Activated CD8-positive, alpha-beta memory T cell treated with anti-CD3 and anti-CD28 coated beads, Interleukin-2, amount 50 U/mL, for 4 hours (primary cell): ENCODE results near the gene PCDHB7.
"Not testable (repeated sequence)": the region's sequence is repeated elsewhere in the genome, so short reads cannot be mapped to it uniquely, and the experiment has no call there.

Experiments used
- DNase-seq: peaks from one replicate; pipeline ENCODE4 v3.0.0-alpha.2; 2020

The PCDHB7 gene

DNA sequence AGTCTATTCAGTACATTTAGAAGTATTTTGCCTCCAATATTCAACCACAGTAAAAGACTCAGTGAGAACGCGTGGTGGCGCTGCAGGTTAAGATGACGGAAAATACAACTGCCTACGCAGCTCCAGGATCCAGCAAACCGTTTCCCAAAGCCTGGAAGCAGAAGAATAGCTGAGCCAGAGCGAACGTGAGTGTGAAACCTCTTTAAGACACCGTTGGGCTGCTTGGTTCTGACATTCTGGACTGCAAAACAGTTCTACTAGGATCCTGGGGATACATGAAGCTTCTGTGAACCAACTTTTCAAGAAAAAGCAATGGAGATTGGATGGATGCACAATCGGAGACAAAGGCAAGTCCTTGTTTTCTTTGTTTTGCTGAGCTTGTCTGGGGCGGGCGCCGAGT, 9.8 kb downstream of the PCDHB7 start, which contains the start of gene PCDHB16:
Gene PCDHB16, plus strand, starts transcription at position 140 of the 400 bp plus-strand sequence. Its CDS starts 173 bp downstream, at position 313.
- no peak for DNase-seq

DNA sequence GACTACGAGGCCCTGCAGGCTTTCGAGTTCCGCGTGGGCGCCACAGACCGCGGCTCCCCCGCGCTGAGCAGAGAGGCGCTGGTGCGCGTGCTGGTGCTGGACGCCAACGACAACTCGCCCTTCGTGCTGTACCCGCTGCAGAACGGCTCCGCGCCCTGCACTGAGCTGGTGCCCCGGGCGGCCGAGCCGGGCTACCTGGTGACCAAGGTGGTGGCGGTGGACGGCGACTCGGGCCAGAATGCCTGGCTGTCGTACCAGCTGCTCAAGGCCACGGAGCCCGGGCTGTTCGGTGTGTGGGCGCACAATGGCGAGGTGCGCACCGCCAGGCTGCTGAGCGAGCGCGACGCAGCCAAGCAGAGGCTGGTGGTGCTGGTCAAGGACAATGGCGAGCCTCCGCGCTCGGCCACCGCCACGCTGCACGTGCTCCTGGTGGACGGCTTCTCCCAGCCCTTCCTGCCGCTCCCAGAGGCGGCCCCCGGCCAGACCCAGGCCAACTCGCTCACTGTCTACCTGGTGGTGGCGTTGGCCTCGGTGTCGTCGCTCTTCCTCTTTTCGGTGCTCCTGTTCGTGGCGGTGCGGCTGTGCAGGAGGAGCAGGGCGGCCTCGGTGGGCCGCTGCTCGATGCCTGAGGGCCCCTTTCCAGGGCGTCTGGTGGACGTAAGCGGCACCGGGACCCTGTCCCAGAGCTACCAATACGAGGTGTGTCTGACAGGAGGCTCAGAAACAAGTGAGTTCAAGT, 11.8 kb downstream of the PCDHB7 start:
- not testable (repeated sequence) for DNase-seq

DNA sequence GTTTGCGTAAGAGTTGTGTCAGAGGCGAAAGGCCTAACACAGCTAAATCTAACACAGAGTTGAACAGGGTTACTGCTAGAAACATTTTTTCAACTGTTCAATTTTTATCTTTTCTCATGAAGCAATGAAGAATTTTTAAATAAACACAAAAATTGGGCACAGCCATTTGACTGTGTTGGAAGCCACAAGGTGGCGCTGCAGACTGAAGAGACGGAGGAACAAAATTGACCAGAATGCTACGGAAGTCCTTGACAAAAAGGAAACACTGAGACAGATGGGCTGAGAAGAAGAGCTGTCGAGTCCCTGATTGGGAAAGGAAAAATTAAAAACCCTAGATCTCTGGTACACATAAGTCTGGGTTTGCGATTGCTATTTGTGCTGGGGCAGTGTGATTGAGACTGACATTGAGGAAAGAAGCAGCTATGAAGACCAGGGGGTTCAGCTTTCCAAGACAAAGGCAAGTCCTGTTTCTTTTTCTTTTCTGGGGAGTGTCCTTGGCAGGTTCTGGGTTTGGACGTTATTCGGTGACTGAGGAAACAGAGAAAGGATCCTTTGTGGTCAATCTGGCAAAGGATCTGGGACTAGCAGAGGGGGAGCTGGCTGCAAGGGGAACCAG, 14.6 kb downstream of the PCDHB7 start, which contains the start of gene PCDHB9:
Gene PCDHB9, plus strand, starts transcription at position 265 of the 616 bp plus-strand sequence. Its CDS starts 158 bp downstream, at position 423.
- DNase-seq: no peak

DNA sequence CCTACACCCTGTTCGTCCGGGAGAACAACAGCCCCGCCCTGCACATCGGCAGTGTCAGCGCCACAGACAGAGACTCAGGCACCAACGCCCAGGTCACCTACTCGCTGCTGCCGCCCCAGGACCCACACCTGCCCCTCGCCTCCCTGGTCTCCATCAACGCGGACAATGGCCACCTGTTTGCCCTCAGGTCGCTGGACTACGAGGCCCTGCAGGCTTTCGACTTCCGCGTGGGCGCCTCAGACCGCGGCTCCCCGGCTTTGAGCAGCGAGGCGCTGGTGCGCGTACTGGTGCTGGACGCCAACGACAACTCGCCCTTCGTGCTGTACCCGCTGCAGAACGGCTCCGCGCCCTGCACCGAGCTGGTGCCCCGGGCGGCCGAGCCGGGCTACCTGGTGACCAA, 16.2 kb downstream of the PCDHB7 start:
- not testable (repeated sequence) for DNase-seq

DNA sequence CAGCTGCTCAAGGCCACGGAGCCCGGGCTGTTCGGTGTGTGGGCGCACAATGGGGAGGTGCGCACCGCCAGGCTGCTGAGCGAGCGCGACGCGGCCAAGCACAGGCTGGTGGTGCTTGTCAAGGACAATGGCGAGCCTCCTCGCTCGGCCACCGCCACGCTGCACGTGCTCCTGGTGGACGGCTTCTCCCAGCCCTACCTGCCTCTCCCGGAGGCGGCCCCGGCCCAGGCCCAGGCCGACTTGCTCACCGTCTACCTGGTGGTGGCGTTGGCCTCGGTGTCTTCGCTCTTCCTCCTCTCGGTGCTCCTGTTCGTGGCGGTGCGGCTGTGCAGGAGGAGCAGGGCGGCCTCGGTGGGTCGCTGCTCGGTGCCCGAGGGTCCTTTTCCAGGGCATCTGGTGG, 16.7 kb downstream of the PCDHB7 start:
- DNase-seq: not testable (repeated sequence)

DNA sequence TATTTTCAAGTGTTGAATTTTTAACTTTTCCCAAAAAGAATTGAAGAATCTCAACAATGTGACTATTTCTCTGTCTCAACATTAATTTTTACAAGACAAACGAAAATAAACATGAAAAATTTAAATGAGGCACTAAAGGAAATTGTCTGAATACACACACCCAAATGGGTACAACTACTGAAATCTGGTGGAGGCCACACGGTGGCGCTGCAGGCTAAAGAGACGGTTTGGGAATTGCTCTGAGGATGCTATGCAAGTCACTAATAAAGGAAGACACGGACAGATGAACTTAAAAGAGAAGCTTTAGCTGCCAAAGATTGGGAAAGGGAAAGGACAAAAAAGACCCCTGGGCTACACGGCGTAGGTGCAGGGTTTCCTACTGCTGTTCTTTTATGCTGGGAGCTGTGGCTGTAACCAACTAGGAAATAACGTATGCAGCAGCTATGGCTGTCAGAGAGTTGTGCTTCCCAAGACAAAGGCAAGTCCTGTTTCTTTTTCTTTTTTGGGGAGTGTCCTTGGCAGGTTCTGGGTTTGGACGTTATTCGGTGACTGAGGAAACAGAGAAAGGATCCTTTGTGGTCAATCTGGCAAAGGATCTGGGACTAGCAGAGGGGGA, 19.8 kb downstream of the PCDHB7 start, which contains the start of gene PCDHB10:
Gene PCDHB10, plus strand, starts transcription at position 244 of the 616 bp plus-strand sequence. Its CDS starts 200 bp downstream, at position 444.
- DNase-seq: no peak

DNA sequence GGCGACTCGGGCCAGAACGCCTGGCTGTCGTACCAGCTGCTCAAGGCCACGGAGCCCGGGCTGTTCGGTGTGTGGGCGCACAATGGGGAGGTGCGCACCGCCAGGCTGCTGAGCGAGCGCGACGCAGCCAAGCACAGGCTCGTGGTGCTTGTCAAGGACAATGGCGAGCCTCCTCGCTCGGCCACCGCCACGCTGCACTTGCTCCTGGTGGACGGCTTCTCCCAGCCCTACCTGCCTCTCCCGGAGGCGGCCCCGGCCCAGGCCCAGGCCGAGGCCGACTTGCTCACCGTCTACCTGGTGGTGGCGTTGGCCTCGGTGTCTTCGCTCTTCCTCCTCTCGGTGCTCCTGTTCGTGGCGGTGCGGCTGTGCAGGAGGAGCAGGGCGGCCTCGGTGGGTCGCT, 21.9 kb downstream of the PCDHB7 start:
- not testable (repeated sequence) for DNase-seq

DNA sequence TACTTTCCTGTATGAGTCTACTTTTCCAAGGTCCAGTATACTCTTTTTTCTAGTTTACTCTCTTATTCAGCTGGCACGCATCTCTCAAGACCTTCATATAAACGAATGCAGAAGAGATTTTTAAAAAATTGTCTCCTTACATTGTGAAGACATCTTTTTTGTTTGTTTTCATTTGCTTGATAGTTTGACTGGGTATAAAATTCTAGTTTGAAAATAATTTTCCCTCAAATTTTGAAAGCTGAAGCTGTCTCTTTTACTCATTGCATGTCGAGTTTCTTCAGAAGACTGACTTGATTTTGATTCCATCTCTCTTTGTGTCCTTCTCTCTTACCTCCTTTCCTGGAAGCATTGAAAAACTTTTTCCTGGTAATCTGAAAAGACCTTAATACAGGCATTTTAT, 23.9 kb downstream of the PCDHB7 start:
- no peak for DNase-seq

DNA sequence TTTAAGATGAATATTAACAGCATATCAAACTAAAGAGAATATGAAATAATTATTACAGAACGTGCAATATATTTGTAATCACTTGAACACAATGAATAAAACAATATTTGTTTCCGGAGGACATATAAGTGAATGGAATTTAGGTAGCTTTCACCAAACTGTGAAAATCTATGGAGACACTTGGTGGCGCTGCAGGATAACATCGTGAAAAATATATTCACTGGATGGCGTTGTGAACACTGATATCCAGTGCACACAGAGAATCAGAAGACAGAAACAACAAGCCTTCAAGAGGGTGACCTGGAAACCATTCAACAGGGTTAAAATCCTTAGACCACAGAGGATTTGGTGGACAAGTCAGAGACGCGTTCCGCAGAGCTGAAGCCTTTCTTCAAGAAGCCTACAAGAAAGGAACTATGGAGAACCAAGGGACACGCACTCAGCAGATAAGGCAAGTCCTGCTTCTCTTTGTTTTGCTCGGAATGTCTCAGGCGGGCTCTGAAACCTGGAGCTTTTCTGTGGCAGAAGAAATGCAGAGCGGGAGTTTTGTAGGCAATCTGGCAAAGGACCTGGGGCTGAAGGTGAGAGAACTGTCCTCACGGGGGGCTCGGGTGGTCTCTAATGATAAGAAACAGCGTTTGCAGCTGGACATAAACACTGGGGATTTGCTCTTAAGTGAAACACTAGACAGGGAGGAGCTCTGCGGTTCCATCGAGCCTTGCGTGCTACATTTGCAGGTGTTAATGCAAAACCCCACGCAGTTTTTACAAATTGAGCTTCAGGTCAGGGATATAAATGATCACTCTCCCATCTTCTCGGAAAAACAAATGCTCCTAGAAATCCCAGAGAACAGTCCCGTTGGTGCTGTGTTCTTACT, 27.2 kb downstream of the PCDHB7 start, which contains the start of gene PCDHB11:
Gene PCDHB11, plus strand, starts transcription at position 269 of the 877 bp plus-strand sequence. Its CDS starts 148 bp downstream, at position 417.
- DNase-seq: no peak

DNA sequence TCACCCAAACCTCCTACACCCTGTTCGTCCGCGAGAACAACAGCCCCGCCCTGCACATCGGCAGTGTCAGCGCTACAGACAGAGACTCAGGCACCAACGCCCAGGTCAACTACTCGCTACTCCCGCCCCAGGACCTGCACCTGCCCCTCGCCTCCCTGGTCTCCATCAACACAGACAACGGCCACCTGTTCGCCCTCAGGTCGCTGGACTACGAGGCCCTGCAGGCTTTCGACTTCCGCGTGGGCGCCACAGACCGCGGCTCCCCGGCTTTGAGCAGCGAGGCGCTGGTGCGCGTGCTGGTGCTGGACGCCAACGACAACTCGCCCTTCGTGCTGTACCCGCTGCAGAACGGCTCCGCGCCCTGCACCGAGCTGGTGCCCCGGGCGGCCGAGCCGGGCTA, 28.7 kb downstream of the PCDHB7 start:
- not testable (repeated sequence) for DNase-seq

DNA sequence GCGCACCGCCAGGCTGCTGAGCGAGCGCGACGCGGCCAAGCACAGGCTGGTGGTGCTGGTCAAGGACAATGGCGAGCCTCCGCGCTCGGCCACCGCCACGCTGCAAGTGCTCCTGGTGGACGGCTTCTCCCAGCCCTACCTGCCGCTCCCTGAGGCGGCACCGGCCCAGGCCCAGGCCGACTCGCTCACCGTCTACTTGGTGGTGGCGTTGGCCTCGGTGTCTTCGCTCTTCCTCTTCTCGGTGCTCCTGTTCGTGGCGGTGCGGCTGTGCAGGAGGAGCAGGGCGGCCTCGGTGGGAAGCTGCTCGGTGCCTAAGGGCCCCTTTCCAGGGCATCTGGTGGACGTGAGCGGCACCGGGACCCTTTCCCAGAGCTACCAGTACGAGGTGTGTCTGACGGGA, 29.2 kb downstream of the PCDHB7 start:
- DNase-seq: not testable (repeated sequence)

DNA sequence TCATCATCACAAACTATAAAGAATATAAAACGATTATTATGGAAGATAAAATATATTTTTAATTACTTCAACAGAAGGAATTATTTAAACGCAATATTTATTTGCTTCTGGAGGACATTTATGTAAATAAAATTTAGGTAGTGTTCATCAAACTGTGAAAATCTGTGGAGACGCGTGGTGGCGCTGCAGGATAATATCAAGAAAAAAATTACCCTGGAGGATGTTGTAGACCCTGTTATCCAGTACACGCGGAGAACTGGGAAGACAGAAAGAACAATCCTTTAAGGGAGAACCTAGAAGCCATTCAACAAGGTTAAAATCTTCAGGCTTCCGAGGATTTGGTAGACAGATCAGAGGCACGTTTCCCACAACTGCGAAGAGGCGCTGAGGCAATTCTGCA, 36.0 kb downstream of the PCDHB7 start, which contains the start of gene PCDHB12:
Gene PCDHB12, plus strand, starts transcription at position 242 of the 400 bp plus-strand sequence. CDS start 189 bp downstream, outside the sequence.
- no peak for DNase-seq

DNA sequence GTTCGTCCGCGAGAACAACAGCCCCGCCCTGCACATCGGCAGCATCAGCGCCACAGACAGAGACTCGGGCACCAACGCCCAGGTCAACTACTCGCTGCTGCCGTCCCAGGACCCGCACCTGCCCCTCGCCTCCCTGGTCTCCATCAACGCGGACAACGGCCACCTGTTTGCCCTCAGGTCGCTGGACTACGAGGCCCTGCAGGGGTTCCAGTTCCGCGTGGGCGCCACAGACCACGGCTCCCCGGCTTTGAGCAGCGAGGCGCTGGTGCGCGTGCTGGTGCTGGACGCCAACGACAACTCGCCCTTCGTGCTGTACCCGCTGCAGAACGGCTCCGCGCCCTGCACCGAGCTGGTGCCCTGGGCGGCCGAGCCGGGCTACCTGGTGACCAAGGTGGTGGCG, 37.8 kb downstream of the PCDHB7 start:
- not testable (repeated sequence) for DNase-seq

DNA sequence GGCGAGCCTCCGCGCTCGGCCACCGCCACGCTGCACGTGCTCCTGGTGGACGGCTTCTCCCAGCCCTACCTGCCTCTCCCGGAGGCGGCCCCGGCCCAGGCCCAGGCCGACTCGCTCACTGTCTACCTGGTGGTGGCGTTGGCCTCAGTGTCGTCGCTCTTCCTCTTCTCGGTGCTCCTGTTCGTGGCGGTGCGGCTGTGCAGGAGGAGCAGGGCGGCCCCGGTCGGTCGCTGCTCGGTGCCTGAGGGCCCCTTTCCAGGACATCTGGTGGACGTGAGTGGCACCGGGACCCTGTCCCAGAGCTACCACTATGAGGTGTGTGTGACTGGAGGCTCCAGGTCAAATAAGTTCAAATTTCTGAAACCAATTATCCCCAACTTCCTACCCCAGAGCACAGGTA, 38.4 kb downstream of the PCDHB7 start:
- DNase-seq: not testable (repeated sequence)

DNA sequence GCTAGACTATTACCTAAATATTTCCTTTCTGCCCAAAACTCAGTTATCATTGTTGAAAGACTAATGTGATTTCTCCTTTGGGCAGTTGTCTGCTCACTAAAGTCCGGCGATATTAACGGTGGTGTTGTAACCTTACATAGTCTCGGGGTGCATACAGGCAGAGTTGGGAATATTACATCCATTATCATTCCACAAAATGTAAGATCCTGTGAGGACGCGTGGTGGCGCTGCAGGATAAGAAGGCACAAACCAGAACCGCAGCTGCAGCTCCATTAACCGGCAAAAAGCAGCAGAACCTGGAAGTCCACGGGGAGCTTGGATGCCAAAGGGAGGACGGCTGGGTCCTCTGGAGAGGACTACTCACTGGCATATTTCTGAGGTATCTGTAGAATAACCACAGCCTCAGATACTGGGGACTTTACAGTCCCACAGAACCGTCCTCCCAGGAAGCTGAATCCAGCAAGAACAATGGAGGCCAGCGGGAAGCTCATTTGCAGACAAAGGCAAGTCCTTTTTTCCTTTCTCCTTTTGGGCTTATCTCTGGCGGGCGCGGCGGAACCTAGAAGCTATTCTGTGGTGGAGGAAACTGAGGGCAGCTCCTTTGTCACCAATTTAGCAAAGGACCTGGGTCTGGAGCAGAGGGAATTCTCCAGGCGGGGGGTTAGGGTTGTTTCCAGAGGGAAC, 41.4 kb downstream of the PCDHB7 start, which contains the start of gene PCDHB13:
Gene PCDHB13, plus strand, starts transcription at position 264 of the 684 bp plus-strand sequence. Its CDS starts 205 bp downstream, at position 469.
- DNase-seq: not testable (repeated sequence)

DNA sequence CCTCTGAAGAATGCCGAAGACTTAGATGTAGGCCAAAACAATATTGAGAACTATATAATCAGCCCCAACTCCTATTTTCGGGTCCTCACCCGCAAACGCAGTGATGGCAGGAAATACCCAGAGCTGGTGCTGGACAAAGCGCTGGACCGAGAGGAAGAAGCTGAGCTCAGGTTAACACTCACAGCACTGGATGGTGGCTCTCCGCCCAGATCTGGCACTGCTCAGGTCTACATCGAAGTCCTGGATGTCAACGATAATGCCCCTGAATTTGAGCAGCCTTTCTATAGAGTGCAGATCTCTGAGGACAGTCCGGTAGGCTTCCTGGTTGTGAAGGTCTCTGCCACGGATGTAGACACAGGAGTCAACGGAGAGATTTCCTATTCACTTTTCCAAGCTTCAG, 42.1 kb downstream of the PCDHB7 start:
- DNase-seq: not testable (repeated sequence)

DNA sequence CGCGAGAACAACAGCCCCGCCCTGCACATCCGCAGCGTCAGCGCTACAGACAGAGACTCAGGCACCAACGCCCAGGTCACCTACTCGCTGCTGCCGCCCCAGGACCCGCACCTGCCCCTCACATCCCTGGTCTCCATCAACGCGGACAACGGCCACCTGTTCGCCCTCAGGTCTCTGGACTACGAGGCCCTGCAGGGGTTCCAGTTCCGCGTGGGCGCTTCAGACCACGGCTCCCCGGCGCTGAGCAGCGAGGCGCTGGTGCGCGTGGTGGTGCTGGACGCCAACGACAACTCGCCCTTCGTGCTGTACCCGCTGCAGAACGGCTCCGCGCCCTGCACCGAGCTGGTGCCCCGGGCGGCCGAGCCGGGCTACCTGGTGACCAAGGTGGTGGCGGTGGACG, 43.1 kb downstream of the PCDHB7 start:
- not testable (repeated sequence) for DNase-seq

DNA sequence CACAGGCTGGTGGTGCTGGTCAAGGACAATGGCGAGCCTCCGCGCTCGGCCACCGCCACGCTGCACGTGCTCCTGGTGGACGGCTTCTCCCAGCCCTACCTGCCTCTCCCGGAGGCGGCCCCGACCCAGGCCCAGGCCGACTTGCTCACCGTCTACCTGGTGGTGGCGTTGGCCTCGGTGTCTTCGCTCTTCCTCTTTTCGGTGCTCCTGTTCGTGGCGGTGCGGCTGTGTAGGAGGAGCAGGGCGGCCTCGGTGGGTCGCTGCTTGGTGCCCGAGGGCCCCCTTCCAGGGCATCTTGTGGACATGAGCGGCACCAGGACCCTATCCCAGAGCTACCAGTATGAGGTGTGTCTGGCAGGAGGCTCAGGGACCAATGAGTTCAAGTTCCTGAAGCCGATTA, 43.6 kb downstream of the PCDHB7 start:
- DNase-seq: not testable (repeated sequence)

DNA sequence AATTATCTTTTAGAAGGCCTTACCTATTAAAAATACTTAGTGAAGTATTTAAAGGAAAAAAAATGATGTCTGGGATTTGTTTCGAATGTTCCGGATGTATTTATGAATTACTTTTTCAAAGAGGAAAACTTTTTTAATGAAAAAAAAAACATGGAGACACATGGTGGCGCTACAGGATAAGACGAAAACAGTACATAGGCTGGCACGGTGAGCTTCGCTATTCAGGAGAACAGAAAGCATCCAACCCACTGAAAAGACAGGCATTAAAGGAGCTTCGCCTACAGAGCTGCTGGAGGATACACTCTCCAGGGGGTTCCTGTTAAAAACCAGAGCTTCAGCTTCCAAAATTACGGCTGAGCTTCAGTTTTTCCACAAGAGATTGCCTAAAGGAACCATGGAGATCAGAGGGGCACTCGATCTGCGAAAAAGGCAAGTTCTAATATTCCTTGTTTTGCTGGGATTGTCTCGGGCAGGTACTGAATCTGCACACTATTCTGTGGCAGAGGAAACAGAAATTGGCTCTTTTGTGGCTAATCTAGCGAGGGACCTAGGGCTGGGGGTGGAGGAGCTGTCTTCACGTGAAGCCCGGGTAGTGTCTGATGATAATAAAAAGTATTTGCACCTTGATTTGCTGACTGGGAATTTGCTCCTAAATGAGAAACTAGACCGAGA, 50.8 kb downstream of the PCDHB7 start, which contains the start of gene PCDHB14:
Gene PCDHB14, plus strand, starts transcription at position 232 of the 672 bp plus-strand sequence. Its CDS starts 163 bp downstream, at position 395.
- no peak for DNase-seq

DNA sequence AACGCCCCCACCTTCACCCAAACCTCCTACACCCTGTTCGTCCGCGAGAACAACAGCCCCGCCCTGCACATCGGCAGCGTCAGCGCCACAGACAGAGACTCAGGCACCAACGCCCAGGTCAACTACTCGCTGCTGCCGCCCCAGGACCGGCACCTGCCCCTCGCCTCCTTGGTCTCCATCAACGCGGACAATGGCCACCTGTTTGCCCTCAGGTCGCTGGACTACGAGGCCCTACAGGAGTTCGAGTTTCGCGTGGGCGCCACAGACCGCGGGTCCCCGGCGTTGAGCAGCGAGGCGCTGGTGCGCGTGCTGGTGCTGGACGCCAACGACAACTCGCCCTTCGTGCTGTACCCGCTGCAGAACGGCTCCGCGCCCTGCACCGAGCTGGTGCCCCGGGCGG, 52.4 kb downstream of the PCDHB7 start:
- not testable (repeated sequence) for DNase-seq

DNA sequence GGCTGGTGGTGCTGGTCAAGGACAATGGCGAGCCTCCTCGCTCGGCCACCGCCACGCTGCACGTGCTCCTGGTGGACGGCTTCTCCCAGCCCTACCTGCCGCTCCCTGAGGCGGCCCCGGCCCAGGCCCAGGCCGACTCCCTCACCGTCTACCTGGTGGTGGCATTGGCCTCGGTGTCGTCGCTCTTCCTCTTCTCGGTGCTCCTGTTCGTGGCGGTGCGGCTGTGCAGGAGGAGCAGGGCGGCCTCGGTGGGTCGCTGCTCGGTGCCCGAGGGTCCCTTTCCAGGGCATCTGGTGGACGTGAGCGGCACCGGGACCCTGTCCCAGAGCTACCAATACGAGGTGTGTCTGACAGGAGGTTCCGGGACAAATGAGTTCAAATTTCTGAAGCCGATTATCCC, 53.0 kb downstream of the PCDHB7 start:
- not testable (repeated sequence) for DNase-seq
